Activated CD4-positive, CD25-positive, alpha-beta regulatory T cell treated with anti-CD3 and anti-CD28 coated beads, Interleukin-2, amount 50 U/mL, for 16 hours (primary cell): ENCODE measurements around the gene UTRN.

Source experiments
- DNase-seq: peaks from one replicate; pipeline ENCODE4 v3.0.0-alpha.2; 2020; ENCODE audit warnings: low read depth, low spot score

The UTRN gene

DNA sequence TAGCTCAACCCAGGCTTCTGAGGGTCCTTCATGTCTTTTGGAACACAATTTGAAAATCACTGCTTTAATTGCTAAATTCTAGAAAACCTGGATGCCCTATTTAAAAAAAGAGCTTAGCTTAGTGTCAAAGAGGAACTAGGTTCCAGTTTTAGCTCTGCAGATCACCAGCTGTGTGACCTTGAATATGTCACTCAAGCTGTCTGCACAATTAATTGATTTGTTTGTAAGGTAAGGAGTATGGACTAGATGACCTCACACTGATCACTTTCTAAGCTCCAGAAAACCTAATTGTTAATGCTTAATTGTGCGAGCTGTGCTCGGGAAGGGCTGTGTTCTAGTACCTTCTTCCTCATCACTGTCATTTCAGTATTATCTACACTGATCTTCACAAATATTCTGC lies 26.2 kb downstream of the UTRN start:
- no peak for DNase-seq

DNA sequence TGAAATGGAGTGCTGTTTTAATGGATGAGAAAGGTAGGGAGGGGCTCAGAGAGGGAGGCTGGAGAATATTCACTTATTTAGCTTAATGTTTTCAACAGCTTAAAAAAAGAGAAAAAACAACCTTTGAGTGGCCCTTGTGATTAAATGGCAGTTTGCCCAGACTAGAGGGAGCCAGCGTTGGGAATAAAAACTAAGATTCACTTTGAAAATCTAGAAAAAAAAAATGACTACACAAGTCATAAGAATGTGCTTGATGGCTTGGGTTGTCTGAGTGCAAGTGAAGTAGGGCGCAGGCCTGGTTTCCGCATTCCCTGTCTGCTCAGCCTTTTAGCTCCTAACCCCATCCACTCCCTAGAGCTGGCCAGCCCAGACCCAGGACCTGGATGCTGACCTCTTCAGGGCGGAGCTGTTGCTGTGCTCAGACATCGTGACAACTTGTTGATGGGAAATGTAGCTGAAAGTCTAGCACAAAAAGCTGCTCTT lies 28.9 kb downstream of the UTRN start:
- DNase-seq: no peak

- DNase-seq: no peak
These were observed 29.4 kb downstream of the UTRN start for GRCh38 chr6:144314562-144314961.

- DNase-seq: no peak
These were observed 30.3 kb downstream of the UTRN start for GRCh38 chr6:144315226-144315980.

DNA sequence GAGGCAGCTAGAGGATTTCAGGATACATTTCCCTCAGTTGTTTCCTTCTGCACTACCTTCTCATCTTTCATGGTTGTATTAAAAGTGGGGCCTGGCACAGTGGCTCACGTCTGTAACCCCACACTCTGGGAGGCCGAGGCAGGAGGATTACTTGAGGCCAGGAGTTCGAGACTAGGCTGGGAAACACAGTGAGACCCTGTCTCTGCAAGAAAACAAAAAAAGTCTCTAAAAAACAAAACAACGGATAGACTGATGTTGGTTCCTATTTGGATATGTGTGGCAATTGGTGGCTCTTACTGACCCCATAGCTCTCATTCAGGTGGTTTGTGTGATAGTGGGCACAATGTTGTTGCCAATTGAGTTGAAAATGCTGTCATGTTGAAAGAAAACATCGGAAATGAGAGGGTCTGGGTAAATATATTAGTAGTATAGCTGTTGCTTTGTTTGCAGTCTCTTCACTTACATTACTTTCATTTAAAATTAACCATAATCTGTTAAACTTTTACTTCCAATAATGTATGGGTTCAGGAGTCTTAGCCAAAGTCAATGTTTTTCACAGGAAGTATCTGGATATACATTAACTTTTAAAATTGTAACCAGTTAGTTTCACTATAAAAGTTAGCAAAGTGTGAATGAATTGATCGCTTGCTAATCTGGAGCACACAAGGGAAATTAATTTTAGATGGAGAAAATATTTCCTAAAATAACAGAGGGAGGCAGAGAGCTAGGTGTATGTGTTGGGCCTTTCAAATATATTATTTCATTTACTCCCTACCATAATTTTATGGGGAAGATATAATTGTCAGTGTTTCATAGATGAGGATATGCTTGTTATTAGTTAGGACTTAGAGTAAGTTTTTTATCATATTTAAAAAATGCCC lies 31.1 kb downstream of the UTRN start:
- DNase-seq: no peak

GRCh38 chr6:144316862-144317195 lies 31.7 kb downstream of the UTRN start:
- DNase-seq: no peak

- no peak for DNase-seq
These were observed 32.6 kb downstream of the UTRN start for GRCh38 chr6:144317736-144318135.

- DNase-seq: no peak
These were observed 34.1 kb downstream of the UTRN start for GRCh38 chr6:144319211-144319610.

GRCh38 chr6:144320741-144321140 lies 35.6 kb downstream of the UTRN start:
- DNase-seq: no peak

- DNase-seq: no peak
These were observed 36.9 kb downstream of the UTRN start for GRCh38 chr6:144321839-144322591.

DNA sequence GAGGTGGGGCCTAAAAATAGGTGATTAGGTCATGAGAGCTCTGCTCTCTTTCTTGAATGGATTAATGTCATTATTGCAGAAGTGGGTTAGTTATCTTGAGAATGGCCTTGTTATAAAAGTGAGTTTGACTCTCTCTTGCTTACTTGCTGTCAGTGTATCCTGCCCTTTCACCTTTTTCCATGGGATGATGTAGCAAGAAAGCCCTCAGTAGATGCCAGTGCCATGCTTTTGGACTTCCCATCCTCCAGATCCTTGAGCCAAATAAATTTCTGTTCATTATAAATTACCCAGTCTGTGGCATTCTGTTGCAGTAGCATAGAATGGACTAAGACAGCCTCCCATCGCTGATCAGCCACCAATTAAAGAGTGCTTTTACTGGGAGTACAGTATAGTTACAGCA lies 40.1 kb downstream of the UTRN start:
- DNase-seq: no peak

DNA sequence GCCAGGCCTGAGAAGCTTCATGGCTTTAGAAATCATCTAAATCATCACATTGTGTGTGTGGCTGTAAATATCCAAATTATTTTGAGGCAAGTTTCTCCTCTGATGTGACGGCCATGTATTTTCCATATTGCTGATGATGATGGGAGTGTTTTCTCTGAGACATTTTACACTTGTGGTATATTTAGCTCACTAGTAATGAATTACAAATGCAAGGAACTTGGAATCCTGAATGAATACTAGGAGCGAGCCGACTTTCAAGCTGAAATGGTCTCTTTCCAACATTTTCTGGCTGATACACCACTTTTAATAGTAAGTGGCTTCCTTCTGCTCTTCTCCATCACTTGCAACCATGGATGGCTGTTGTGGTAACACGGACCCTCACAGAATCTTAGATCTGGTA lies 41.3 kb downstream of the UTRN start:
- no peak for DNase-seq

DNA sequence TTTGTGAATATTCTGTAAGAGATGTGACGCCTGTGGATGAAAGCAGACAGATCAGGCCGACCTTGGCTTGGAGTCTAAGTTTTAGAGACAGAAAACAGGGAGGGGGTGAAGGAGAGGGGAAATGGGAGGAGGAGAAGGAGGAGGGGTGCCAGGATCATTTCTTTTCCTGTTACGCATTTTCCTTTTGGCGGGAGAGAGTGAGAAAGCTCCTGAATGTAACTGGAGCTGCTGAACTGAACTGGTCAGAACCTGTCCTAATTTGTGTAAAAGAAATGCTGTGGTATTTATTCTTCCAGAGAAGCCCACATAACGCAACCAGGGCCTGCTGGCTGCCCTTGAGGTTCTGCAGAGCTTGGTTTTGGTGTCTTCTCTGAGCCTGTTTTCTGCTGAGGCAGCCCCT lies 41.9 kb downstream of the UTRN start:
- no peak for DNase-seq

GRCh38 chr6:144330017-144330987 lies 45.2 kb downstream of the UTRN start:
- no peak for DNase-seq

DNA sequence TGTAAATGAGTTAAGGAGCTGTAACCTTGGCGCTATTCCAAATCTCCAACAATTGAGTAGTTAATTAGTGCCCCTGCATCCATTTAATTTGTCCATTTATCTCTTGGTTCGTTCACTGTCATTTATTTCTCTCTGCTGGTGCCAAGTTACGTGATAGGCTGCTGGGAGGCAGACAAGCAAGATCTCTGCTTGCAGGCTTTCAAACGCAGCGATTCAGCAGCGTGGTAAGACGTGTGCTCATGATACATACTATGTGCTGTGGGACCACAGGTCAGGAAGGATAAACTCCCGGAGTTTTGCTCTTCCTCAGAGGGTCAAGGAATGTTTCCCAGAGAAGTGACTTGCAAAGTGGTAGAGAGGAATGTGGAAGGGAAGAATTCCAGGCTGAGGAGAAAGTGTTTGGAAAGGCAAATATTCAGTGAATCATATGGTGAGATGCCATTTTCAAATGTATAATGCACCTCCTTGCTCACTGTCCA lies 46.4 kb downstream of the UTRN start:
- DNase-seq: no peak

GRCh38 chr6:144332177-144332576 lies 47.0 kb downstream of the UTRN start:
- no peak for DNase-seq

GRCh38 chr6:144334150-144334708 lies 49.1 kb downstream of the UTRN start:
- no peak for DNase-seq
